Esophagus squamous epithelium (tissue), 4 donors: ENCODE results near the gene GINS3.

Source experiments
- CTCF ChIP-seq, 6 experiments: fragments of 450-650 bp in 4 of 6; fragments of 200-600 bp in 2 of 6; sonication (generic) in 2 of 6; IDR thresholded peaks; one replicate each; pipeline ENCODE4 v1.5.1; 2016 to 2019; ENCODE audit warnings: antibody characterized with exemption in 6 of 6, mild to moderate bottlenecking in 4 of 6, moderate library complexity in 4 of 6
- POLR2A ChIP-seq, 4 donors: fragments of 450-650 bp; IDR thresholded peaks; one replicate each; pipeline ENCODE4 v1.6.1; 2017; ENCODE audit warnings: antibody characterized with exemption in 4 of 4, mild to moderate bottlenecking in 4 of 4, moderate library complexity in 3 of 4

GRCh38 chr16:58343562-58343961, 48.7 kb upstream of the GINS3 start:
- TF ChIP-seq CTCF (IDR thresholded peaks at IDR 0.05) = no peak
- TF ChIP-seq POLR2A (IDR thresholded peaks at IDR 0.05) = no peak
